H1 (cell line): ENCODE measurements around the gene XIRP1. TPM values are rescaled to one million over a fixed set of nuclear protein-coding genes. Genes with fewer than 3 reads are reported as not detected.

Experiments
- CTCF ChIA-PET: fragments of 300-600 bp; sonication (Branson Sonifier 250); formaldehyde crosslinking; loops from one replicate; lab custom pipeline; 2021; ENCODE audit not compliant: partially characterized antibody; lab: Charles Lee
- POLR2A ChIA-PET: fragments of 300-600 bp; sonication (Branson Sonifier 250); formaldehyde crosslinking; loops from one replicate; lab custom pipeline; 2021; ENCODE audit warnings: inconsistent platforms; ENCODE audit not compliant: partially characterized antibody; lab: Charles Lee
- DNase-seq, 2 experiments: peaks; one replicate each; pipeline versions ENCODE4 v3.0.0 to v3.0.0-alpha.2; 2010 to 2022; ENCODE audit warnings: low spot score in 2 of 2, low read depth in 1 of 2, mixed read lengths in 1 of 2
- FAIRE-seq: peaks from 2 replicates; lab custom pipeline; 2011; peaks lifted over from hg19 to GRCh38; lab: Jason Lieb, UNC
- H2AFZ ChIP-seq: 2 replicates; pipeline ENCODE4 v1.8.1; 2012; ENCODE audit warnings: low read length, inconsistent platforms
- H2AK5ac ChIP-seq: 2 replicates; pipeline ENCODE4 v1.6.1; 2013; ENCODE audit warnings: low read depth, low read length
- H2BK120ac ChIP-seq: replicated peaks from 2 replicates; pipeline ENCODE3; 2013; ENCODE audit warnings: low read depth, low read length, inconsistent platforms
- H2BK12ac ChIP-seq: 2 replicates; pipeline ENCODE4 v1.6.1; 2013; ENCODE audit warnings: low read depth, low read length
- H2BK15ac ChIP-seq: 2 replicates; pipeline ENCODE4 v1.6.1; 2013; ENCODE audit warnings: low read length
- H2BK20ac ChIP-seq: 2 replicates; pipeline ENCODE4 v1.6.1; 2013; ENCODE audit warnings: low read length
- H2BK5ac ChIP-seq: 2 replicates; pipeline ENCODE4 v1.6.1; 2013; ENCODE audit warnings: low read depth, low read length
- H3K14ac ChIP-seq: 2 replicates; pipeline ENCODE4 v1.6.1; 2013; ENCODE audit warnings: inconsistent platforms; ENCODE audit not compliant: insufficient read length
- H3K18ac ChIP-seq: 2 replicates; pipeline ENCODE4 v1.6.1; 2013; ENCODE audit warnings: low read length; ENCODE audit errors: extremely low read depth
- H3K23ac ChIP-seq: 2 replicates; pipeline ENCODE4 v1.6.1; 2013; ENCODE audit warnings: inconsistent platforms; ENCODE audit not compliant: insufficient read length
- H3K23me2 ChIP-seq: 2 replicates; pipeline ENCODE4 v1.6.1; 2013; ENCODE audit warnings: low read depth, low read length
- H3K27ac ChIP-seq: 2 replicates; pipeline ENCODE4 v1.6.1; 2011; ENCODE audit warnings: low read depth, low read length, inconsistent platforms
- H3K27me3 ChIP-seq, 4 experiments: replicated peaks in 1 of 4; 1 replicate in 1 of 4; 2 replicates in 3 of 4; pipeline versions ENCODE4 v1.6.1 to v1.8.1; 2011 to 2013; ENCODE audit warnings: low read length in 3 of 4, mild to moderate bottlenecking in 3 of 4, inconsistent platforms in 2 of 4, mixed read lengths in 2 of 4, moderate library complexity in 1 of 4; ENCODE audit not compliant: control insufficient read depth in 3 of 4, insufficient read depth in 3 of 4; ENCODE audit errors: extremely low read depth in 1 of 4
- H3K36me3 ChIP-seq, 4 experiments: 2 replicates each; pipeline versions ENCODE4 v1.6.1 to v1.8.1; 2011 to 2013; ENCODE audit warnings: mild to moderate bottlenecking in 4 of 4, low read length in 3 of 4, moderate library complexity in 2 of 4, control low read depth in 1 of 4, inconsistent platforms in 1 of 4; ENCODE audit not compliant: insufficient read depth in 4 of 4, control insufficient read depth in 2 of 4
- H3K4ac ChIP-seq: replicated peaks from 2 replicates; pipeline ENCODE3; 2013; ENCODE audit warnings: low read length, low read depth, mixed read lengths, inconsistent platforms; ENCODE audit not compliant: insufficient read length
- H3K4me1 ChIP-seq, 4 experiments: replicated peaks in 1 of 4; 1 replicate in 1 of 4; 2 replicates in 3 of 4; pipeline versions ENCODE4 v1.6.1 to v1.8.1; 2011 to 2013; ENCODE audit warnings: low read length in 3 of 4, inconsistent platforms in 2 of 4, mixed read lengths in 1 of 4; ENCODE audit not compliant: insufficient read depth in 4 of 4, control insufficient read depth in 3 of 4
- H3K4me2 ChIP-seq, 2 experiments: 2 replicates each; pipeline versions ENCODE4 v1.6.1 to v1.8.1; 2011 to 2013; ENCODE audit warnings: low read depth in 2 of 2, low read length in 2 of 2, control low read depth in 1 of 2, inconsistent platforms in 1 of 2, mild to moderate bottlenecking in 1 of 2; ENCODE audit not compliant: insufficient read depth in 1 of 2
- H3K4me3 ChIP-seq, 4 experiments: fragments of 200-600, 300-600 bp in 1 of 4; sonication (generic), shearing (Covaris generic), sonication (Bioruptor Twin) in 1 of 4; 2 replicates each; pipeline versions ENCODE4 v1.5.1 to v1.8.1; 2011 to 2016; ENCODE audit warnings: low read length in 4 of 4, low read depth in 3 of 4, control low read depth in 2 of 4, inconsistent platforms in 2 of 4, mild to moderate bottlenecking in 2 of 4, mixed read lengths in 1 of 4, moderate library complexity in 1 of 4; ENCODE audit not compliant: insufficient read depth in 2 of 4; ENCODE audit errors: extremely low read depth in 1 of 4
- H3K56ac ChIP-seq: replicated peaks from 2 replicates; pipeline ENCODE3; 2013; ENCODE audit warnings: low read depth, mild to moderate bottlenecking, mixed read lengths, low read length, inconsistent platforms; ENCODE audit not compliant: insufficient read length
- H3K79me1 ChIP-seq: 2 replicates; pipeline ENCODE4 v1.6.1; 2013; ENCODE audit warnings: low read depth, low read length, control low read depth
- H3K79me2 ChIP-seq, 2 experiments: 2 replicates each; pipeline versions ENCODE4 v1.6.1 to v1.8.1; 2012 to 2013; ENCODE audit warnings: low read length in 2 of 2, mild to moderate bottlenecking in 2 of 2, inconsistent platforms in 1 of 2; ENCODE audit not compliant: insufficient read depth in 2 of 2, control insufficient read depth in 1 of 2
- H3K9ac ChIP-seq, 4 experiments: replicated peaks in 1 of 4; 1 replicate in 1 of 4; 2 replicates in 3 of 4; pipeline versions ENCODE4 v1.6.1 to v1.8.1; 2011 to 2013; ENCODE audit warnings: low read depth in 3 of 4, low read length in 3 of 4, control low read depth in 2 of 4, mild to moderate bottlenecking in 2 of 4, moderate library complexity in 2 of 4, inconsistent platforms in 1 of 4; ENCODE audit errors: extremely low read depth in 1 of 4
- H3K9me3 ChIP-seq, 2 experiments: 2 replicates each; pipeline versions ENCODE4 v1.6.1 to v1.8.1; 2012 to 2013; ENCODE audit warnings: mild to moderate bottlenecking in 2 of 2, moderate library complexity in 2 of 2, control low read depth in 1 of 2, inconsistent platforms in 1 of 2, low read depth in 1 of 2, low read length in 1 of 2, mixed read lengths in 1 of 2; ENCODE audit not compliant: insufficient read depth in 2 of 2
- H4K20me1 ChIP-seq, 2 experiments: replicated peaks in 1 of 2; 2 replicates each; pipeline versions ENCODE3 to v1.8.1; 2011 to 2013; ENCODE audit warnings: inconsistent platforms in 2 of 2, low read length in 2 of 2, mild to moderate bottlenecking in 1 of 2; ENCODE audit not compliant: insufficient read depth in 2 of 2, control insufficient read depth in 1 of 2
- H4K5ac ChIP-seq: 2 replicates; pipeline ENCODE4 v1.6.1; 2013; ENCODE audit warnings: low read length, low read depth, mixed read lengths, inconsistent platforms; ENCODE audit not compliant: insufficient read length
- H4K8ac ChIP-seq: 2 replicates; pipeline ENCODE4 v1.8.0; 2013; ENCODE audit warnings: mild to moderate bottlenecking, moderate library complexity, low read length, inconsistent platforms; ENCODE audit not compliant: insufficient read depth; ENCODE audit errors: extremely low read depth
- H4K91ac ChIP-seq: replicated peaks from 2 replicates; pipeline ENCODE3; 2013; ENCODE audit warnings: low read length, mixed read lengths, inconsistent platforms; ENCODE audit not compliant: insufficient read length
- BRCA1 ChIP-seq: IDR thresholded peaks from 2 replicates; pipeline ENCODE4 v1.6.1; 2012; ENCODE audit warnings: low read depth, low read length, improper control_type of control experiment
- CEBPB ChIP-seq: IDR thresholded peaks from 2 replicates; pipeline ENCODE4 v1.6.1; 2012; ENCODE audit warnings: low read depth, low read length
- EP300 ChIP-seq, 2 experiments: IDR thresholded peaks; 1 replicate in 1 of 2; 2 replicates in 1 of 2; pipeline ENCODE4 v1.6.1; 2011 to 2012; ENCODE audit warnings: low read depth in 2 of 2, low read length in 2 of 2, mild to moderate bottlenecking in 2 of 2, borderline replicate concordance in 1 of 2, inconsistent platforms in 1 of 2, moderate library complexity in 1 of 2
- EZH2 ChIP-seq: fragments of 200-600 bp; sonication (generic); IDR thresholded peaks from 2 replicates; pipeline ENCODE4 v1.7.1; 2012; ENCODE audit warnings: low read depth, mild to moderate bottlenecking, moderate library complexity, low read length, inconsistent platforms; ENCODE audit not compliant: severe bottlenecking
- JUND ChIP-seq: IDR thresholded peaks from 2 replicates; pipeline ENCODE4 v1.6.1; 2011; ENCODE audit warnings: mild to moderate bottlenecking, improper control_type of control experiment, low read length
- NANOG ChIP-seq: IDR thresholded peaks from 2 replicates; pipeline ENCODE4 v1.6.1; 2011; ENCODE audit warnings: low read length, low read depth, mild to moderate bottlenecking, inconsistent platforms; ENCODE audit not compliant: insufficient read depth, poor library complexity, severe bottlenecking
- RNF2 ChIP-seq: fragments of 200-900, 300-1000 bp; sonication (generic); IDR thresholded peaks from 2 replicates; pipeline ENCODE4 v1.7.1; 2016; ENCODE audit warnings: borderline replicate concordance, low read depth, mild to moderate bottlenecking, antibody characterized with exemption, low read length; ENCODE audit not compliant: poor library complexity, severe bottlenecking; ENCODE audit errors: missing control alignments
- RXRA ChIP-seq: IDR thresholded peaks from 2 replicates; pipeline ENCODE4 v1.6.1; 2011; ENCODE audit warnings: low read depth, mild to moderate bottlenecking, low read length, moderate library complexity; ENCODE audit not compliant: insufficient read depth
- SIN3A ChIP-seq, 2 experiments: IDR thresholded peaks in 1 of 2; conservative IDR thresholded peaks in 1 of 2; 2 replicates each; pipeline ENCODE4 v1.6.1; 2011 to 2012; ENCODE audit warnings: low read length in 2 of 2, improper control_type of control experiment in 1 of 2, low read depth in 1 of 2, mild to moderate bottlenecking in 1 of 2
- SP2 ChIP-seq: IDR thresholded peaks from 2 replicates; pipeline ENCODE4 v1.6.1; 2012; ENCODE audit warnings: mild to moderate bottlenecking, low read length, inconsistent platforms
- YY1 ChIP-seq: IDR thresholded peaks from 2 replicates; pipeline ENCODE4 v1.6.1; 2011; ENCODE audit warnings: low read depth, mild to moderate bottlenecking, low read length
- WGBS, 2 experiments: shearing (Covaris generic) in 1 of 2; methylation state at CpG; one replicate each; pipeline versions ENCODE4 v1.1.6 to v1.1.7; 2013 to 2015; ENCODE audit warnings: low lambda C conversion rate in 2 of 2, mixed read lengths in 2 of 2, inconsistent platforms in 1 of 2, low coverage in 1 of 2, missing lambda C conversion rate in 1 of 2; ENCODE audit not compliant: insufficient replicate concordance in 2 of 2, insufficient coverage in 1 of 2, insufficient read length in 1 of 2; ENCODE audit errors: extremely low coverage in 1 of 2, missing lambda C conversion rate in 1 of 2; 5-methylcytosine and 5-hydroxymethylcytosine counted together
- polyA plus RNA-seq, 7 experiments: library from polyadenylated mRNA; depleted of rRNA in 3 of 7; stranded (reverse) in 5 of 7; unstranded in 2 of 7; fragments of >200 nt in 5 of 7; fragments of 200-250 nt in 2 of 7; gene quantifications; 1 replicate in 5 of 7; 2 replicates in 1 of 7; 4 replicates in 1 of 7; pipeline versions ENCODE4 v1.2.1 to v1.2.3, GENCODE V29; 2011 to 2013; ENCODE audit warnings: missing spikeins in 2 of 7, mixed read lengths in 2 of 7
- total RNA-seq: library from RNA; stranded (reverse); fragmentation: NEBNext Ultra II Directional; extraction: Animal tissue kit (Norgen Biotek cat#: 25700); gene quantifications from 2 replicates; pipeline ENCODE4 v1.2.1, GENCODE V29; 2021

XIRP1 gene
- total and polyA plus RNA-seq, 2 of the 8 experiments (the other 6 are each of a cell fraction or from before 2014, with no cell fraction given): not detected

DNA sequence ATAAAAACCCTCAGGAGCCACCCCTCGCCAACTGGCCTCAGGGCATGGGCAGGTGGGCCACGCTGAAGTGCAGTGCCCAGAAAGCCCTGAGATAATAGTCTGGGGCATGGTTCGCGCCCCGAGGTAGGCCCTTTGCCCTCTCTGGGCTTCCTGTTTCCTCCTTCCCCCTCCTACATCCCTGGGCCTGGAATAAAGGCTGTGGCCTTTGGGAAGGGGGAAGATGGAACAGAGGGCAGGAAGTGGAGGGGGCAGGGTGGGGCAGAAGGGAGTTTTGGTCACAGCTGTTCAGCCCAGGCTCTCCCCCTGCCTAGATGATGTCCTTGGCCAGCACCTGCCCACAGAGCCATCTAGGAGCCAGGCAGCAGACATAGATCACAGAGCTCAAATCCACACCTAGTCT is 50.3 kb downstream of the XIRP1 start:
- Histone ChIP-seq H2BK12ac (no peak overlapping the region), H3K4me2 (no peak overlapping the region), H2BK20ac (no peak overlapping the region), H3K4me3 (no peak overlapping the region), H2AK5ac (no peak overlapping the region), H4K91ac (no peak overlapping the region), H3K4ac (no peak overlapping the region), H3K27me3 (no peaks in the 10 kb centered on the region), H3K23ac (no peak overlapping the region), H3K18ac (no peak overlapping the region), H2BK120ac (no peak overlapping the region), H3K9me3 (no peaks in the 10 kb centered on the region), H2BK5ac (no peak overlapping the region), H3K27ac (no peak overlapping the region), H4K8ac (no peak overlapping the region), H2BK15ac (no peak overlapping the region), H3K23me2 (no peaks in the 10 kb centered on the region; the same call in 1 of the 2 replicates), H4K20me1 (peaks cover 0 to 19% of the 10 kb centered on the region in 2 experiments), H3K79me1 (peaks cover 2% of the 10 kb centered on the region; the same call in 1 of the 2 replicates), H3K14ac (no peak overlapping the region), H4K5ac (no peak overlapping the region), H3K79me2 (peaks cover 0 to 6% of the 10 kb centered on the region in 2 experiments; a peak in 1 of 4 replicates), H2AFZ (no peak overlapping the region), H3K9ac (no peak overlapping the region), H3K4me1 (peaks cover 0 to 5% (median 3%) of the 10 kb centered on the region in 4 experiments; a peak in 5 of 7 replicates), H3K36me3 (peaks cover 14 to 45% (median 21%) of the 10 kb centered on the region in 4 experiments; a peak in 6 of 8 replicates), H3K56ac (no peak overlapping the region)
- ChIA-PET POLR2A (interaction anchor here (1.4 to 2.8 kb wide), 2 partner anchors 8 to 15 kb away, joined by 3 to 16 read pairs; no protein-coding TSS in a partner anchor), CTCF (interaction anchor here (0.9 to 3.1 kb wide), 4 partner anchors 8 to 150 kb away, joined by 3 to 11 read pairs (median 6); no protein-coding TSS in a partner anchor)
- WGBS, 2 experiments: 87% methylated on average over 5 of the region's 5 CpGs; no CpG with 5 or more reads in 1 of the 2 experiments
- FAIRE-seq: no peak
- no peak for DNase-seq
- no peak for TF ChIP-seq RNF2
- TF ChIP-seq SP2: no peak
- TF ChIP-seq SIN3A (conservative IDR thresholded peaks at IDR 0.05 in 1 of 2, IDR thresholded peaks at IDR 0.05 in 1 of 2; ENCODE audit: low read depth in 1 of 2, low read length in 2 of 2): no peak
- no peak for TF ChIP-seq CEBPB
- TF ChIP-seq EP300 (IDR thresholded peaks at IDR 0.05; ENCODE audit: borderline replicate concordance in 1 of 2, low read depth in 2 of 2, low read length in 2 of 2): no peak
- TF ChIP-seq JUND: no peak
- no peak for TF ChIP-seq RXRA
- TF ChIP-seq YY1: no peak
- no peak for TF ChIP-seq EZH2
- no peak for TF ChIP-seq NANOG
- TF ChIP-seq BRCA1: no peak
